K562 (cell line): Measurements from ENCODE around the gene CATSPER4. TPM values are rescaled to one million over a fixed set of nuclear protein-coding genes. Genes with fewer than 3 reads are reported as not detected.

ENCODE experiments used
- ATF7 ChIP-seq: fragments of 450-650 bp; IDR thresholded peaks from 2 replicates; pipeline ENCODE4 v1.7.1; 2014; ENCODE audit warnings: mild to moderate bottlenecking, moderate library complexity
- CBX8 ChIP-seq: fragments of 200-600 bp; sonication (generic); IDR thresholded peaks from 2 replicates; pipeline ENCODE4 v1.6.1; 2012; ENCODE audit warnings: borderline replicate concordance, mixed run types, low read depth, mild to moderate bottlenecking, moderate library complexity, mixed read lengths, low read length, control low read depth, inconsistent platforms; ENCODE audit not compliant: poor library complexity, severe bottlenecking; ENCODE audit errors: extremely low read depth
- CHD1 ChIP-seq: fragments of 200-600 bp; sonication (generic); IDR thresholded peaks from one replicate; pipeline ENCODE4 v1.6.1; 2012; ENCODE audit warnings: mild to moderate bottlenecking, moderate library complexity, low read length, inconsistent platforms
- HDAC3 ChIP-seq: fragments of 450-650 bp; IDR thresholded peaks from 2 replicates; pipeline ENCODE4 v1.6.1; 2018; ENCODE audit warnings: borderline replicate concordance, mild to moderate bottlenecking, moderate library complexity; ENCODE audit not compliant: partially characterized antibody
- HEY1 ChIP-seq: fragments of 250-450 bp; sonication (Bioruptor Pico); IDR thresholded peaks from 2 replicates; pipeline ENCODE4 v1.5.0; 2020; ENCODE audit warnings: mild to moderate bottlenecking, moderate library complexity, borderline replicate concordance
- MYBL2 ChIP-seq, 2 experiments: fragments of 450-650 bp in 1 of 2; sonication (generic) in 1 of 2; formaldehyde crosslinking in 1 of 2; IDR thresholded peaks; 2 replicates each; pipeline versions ENCODE4 v1.6.1 to v1.8.1; 2017 to 2022; ENCODE audit warnings: borderline replicate concordance in 1 of 2, inconsistent platforms in 1 of 2, low read depth in 1 of 2, mild to moderate bottlenecking in 1 of 2, missing genetic modification reagents in 1 of 2, moderate library complexity in 1 of 2
- POLR2B ChIP-seq: fragments of 450-650 bp; IDR thresholded peaks from 2 replicates; pipeline ENCODE4 v1.6.1; 2018; ENCODE audit warnings: low read depth; ENCODE audit not compliant: partially characterized antibody
- SAFB2 ChIP-seq: fragments of 200-400 bp; formaldehyde crosslinking; IDR thresholded peaks from 2 replicates; pipeline ENCODE4 v1.6.1; 2018; ENCODE audit warnings: borderline replicate concordance, low read length, low read depth, moderate library complexity; ENCODE audit not compliant: severe bottlenecking
- polyA plus RNA-seq, 8 experiments: library from polyadenylated mRNA; depleted of rRNA in 4 of 8; stranded (reverse) in 5 of 8; unstranded in 3 of 8; fragments of >200 nt; fragmentation: Nextera tagmentation in 2 of 8; fragmentation: Illumina TruSeq in 1 of 8; extraction: Ambion mirVana in 2 of 8; extraction: Trizol in 1 of 8; gene quantifications; 2 replicates each; pipeline versions ENCODE4 v1.2.1 to v1.2.3, GENCODE V29; 2011 to 2014; ENCODE audit warnings: inconsistent platforms in 1 of 8, missing spikeins in 1 of 8
- total RNA-seq, 7 experiments: library from RNA; depleted of rRNA in 6 of 7; stranded (reverse); fragments of >200 nt in 6 of 7; fragmentation: Illumina TruSeq in 2 of 7; extraction: Trizol in 2 of 7; gene quantifications; 2 replicates each; pipeline versions ENCODE4 v1.2.1 to v1.2.3, GENCODE V29; 2011 to 2021; ENCODE audit warnings: low replicate concordance in 1 of 7
- TF ChIP-seq, protein P1 (sequence below): fragments of 450-650 bp; IDR thresholded peaks from 2 replicates; pipeline ENCODE4 v1.6.1; 2016; ENCODE audit warnings: low read depth, mild to moderate bottlenecking, moderate library complexity

CATSPER4 gene
- total and polyA plus RNA-seq, 9 of the 15 experiments (the other 6 are each of a cell fraction or from before 2014, with no cell fraction given): 0.04 to 0.13 TPM; not detected in 7

DNA sequence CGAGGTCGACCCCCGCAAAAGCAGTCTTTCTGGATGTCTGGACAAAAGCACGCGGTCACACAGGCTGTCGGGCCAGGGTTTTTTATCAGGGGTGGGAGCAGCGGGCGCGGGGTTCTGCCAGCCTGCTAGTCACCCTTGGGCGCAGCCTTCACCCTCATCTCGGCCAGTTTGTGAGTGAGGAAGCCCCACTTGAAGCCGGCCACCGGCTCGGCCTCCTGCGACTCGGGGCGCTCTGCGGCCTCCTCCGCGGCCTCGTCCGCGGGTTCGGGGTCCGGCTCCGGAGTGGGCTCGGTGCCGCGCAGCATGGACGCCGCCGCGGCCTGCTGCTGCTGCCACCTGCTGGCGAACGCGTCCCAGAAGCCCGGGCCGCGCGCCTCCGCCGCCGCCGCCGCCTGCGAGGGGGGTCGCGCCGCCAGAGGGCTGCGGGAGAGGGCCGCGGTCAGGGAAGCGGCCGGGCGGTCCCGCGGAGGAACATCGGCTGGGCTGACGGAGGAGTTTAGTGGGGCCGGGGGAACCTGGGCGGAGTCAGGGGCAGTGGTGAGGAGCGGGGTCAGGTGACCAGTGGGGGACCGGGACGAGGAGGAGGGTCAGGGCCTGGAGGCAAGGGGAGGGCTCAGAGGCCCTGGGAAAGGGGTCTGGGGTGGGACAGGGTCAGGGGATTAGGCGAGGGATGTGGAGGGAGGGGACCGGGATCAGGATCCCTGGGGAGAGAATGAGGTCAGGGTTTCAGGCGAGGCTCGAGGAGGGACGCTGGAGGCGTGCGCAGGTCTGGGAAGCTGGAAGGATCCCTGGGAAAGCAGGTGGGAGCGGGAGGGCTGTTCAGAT lies 26.2 kb upstream of the CATSPER4 start (continued):
- TF ChIP-seq, protein P1, sequence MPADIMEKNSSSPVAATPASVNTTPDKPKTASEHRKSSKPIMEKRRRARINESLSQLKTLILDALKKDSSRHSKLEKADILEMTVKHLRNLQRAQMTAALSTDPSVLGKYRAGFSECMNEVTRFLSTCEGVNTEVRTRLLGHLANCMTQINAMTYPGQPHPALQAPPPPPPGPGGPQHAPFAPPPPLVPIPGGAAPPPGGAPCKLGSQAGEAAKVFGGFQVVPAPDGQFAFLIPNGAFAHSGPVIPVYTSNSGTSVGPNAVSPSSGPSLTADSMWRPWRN: no peak
- TF ChIP-seq ATF7: peak; percentile 51; the same call in 1 of the 2 replicates
- TF ChIP-seq POLR2B: no peak
- no peak for TF ChIP-seq HEY1 (CRISPR knock-in tag)
- TF ChIP-seq SAFB2: no peak
- TF ChIP-seq CHD1: no peak
- no peak for TF ChIP-seq CBX8
- TF ChIP-seq MYBL2 (IDR thresholded peaks at IDR 0.05; ENCODE audit: low read depth): no peak
- TF ChIP-seq MYBL2 (CRISPR knock-in tag; IDR thresholded peaks at IDR 0.05; ENCODE audit: borderline replicate concordance): no peak
- TF ChIP-seq HDAC3: no peak
